HEK293T (cell line): ENCODE results near the gene TPM1.

Experiments
- CTCF ChIA-PET: fragments of 350-600 bp; formaldehyde crosslinking; extraction: SDS; loops from one replicate; lab custom pipeline; 2021; ENCODE audit warnings: antibody characterized with exemption, inconsistent platforms; lab: Yijun Ruan, JAX
- POLR2A ChIA-PET: fragments of 350-600 bp; formaldehyde crosslinking; extraction: SDS; loops from one replicate; lab custom pipeline; 2020; ENCODE audit warnings: antibody characterized with exemption, inconsistent platforms; lab: Yijun Ruan, JAX
- DNase-seq: peaks from one replicate; pipeline ENCODE4 v3.0.0; 2012; ENCODE audit warnings: mixed read lengths; ENCODE audit errors: extremely low spot score
- ARNT ChIP-seq: fragments of 450-650 bp; IDR thresholded peaks from 2 replicates; pipeline ENCODE4 v1.6.1; 2017; ENCODE audit warnings: mild to moderate bottlenecking
- BHLHE40 ChIP-seq: fragments of 450-650 bp; IDR thresholded peaks from 2 replicates; pipeline ENCODE4 v1.6.1; 2016; ENCODE audit warnings: mild to moderate bottlenecking, moderate library complexity, borderline replicate concordance
- CTBP1 ChIP-seq: fragments of 450-650 bp; IDR thresholded peaks from 2 replicates; pipeline ENCODE4 v1.6.1; 2016; ENCODE audit warnings: borderline replicate concordance
- ELF4 ChIP-seq: fragments of 450-650 bp; IDR thresholded peaks from 2 replicates; pipeline ENCODE4 v1.6.1; 2017; ENCODE audit warnings: antibody characterized with exemption
- FOXA1 ChIP-seq: fragments of 450-650 bp; IDR thresholded peaks from 2 replicates; pipeline ENCODE4 v1.6.1; 2016; ENCODE audit warnings: mild to moderate bottlenecking
- FOXK2 ChIP-seq: fragments of 450-650 bp; IDR thresholded peaks from 2 replicates; pipeline ENCODE4 v1.6.1; 2016; ENCODE audit warnings: mild to moderate bottlenecking
- FOXM1 ChIP-seq: fragments of 450-650 bp; IDR thresholded peaks from 2 replicates; pipeline ENCODE4 v1.6.1; 2017; ENCODE audit warnings: mild to moderate bottlenecking, borderline replicate concordance
- HDGF ChIP-seq: fragments of 450-650 bp; IDR thresholded peaks from 2 replicates; pipeline ENCODE4 v1.6.1; 2017; ENCODE audit warnings: antibody characterized with exemption, borderline replicate concordance
- L3MBTL2 ChIP-seq: fragments of 450-650 bp; conservative IDR thresholded peaks from 2 replicates; pipeline ENCODE4 v1.6.1; 2016; ENCODE audit warnings: mild to moderate bottlenecking
- LEF1 ChIP-seq: fragments of 450-650 bp; IDR thresholded peaks from 2 replicates; pipeline ENCODE4 v1.6.1; 2017; ENCODE audit warnings: mild to moderate bottlenecking, borderline replicate concordance
- NFRKB ChIP-seq: fragments of 450-650 bp; IDR thresholded peaks from 2 replicates; pipeline ENCODE4 v1.6.1; 2016; ENCODE audit warnings: mild to moderate bottlenecking, moderate library complexity
- PKNOX1 ChIP-seq: fragments of 450-650 bp; IDR thresholded peaks from 2 replicates; pipeline ENCODE4 v1.6.1; 2016
- SP1 ChIP-seq: fragments of 450-650 bp; IDR thresholded peaks from 2 replicates; pipeline ENCODE4 v1.6.1; 2017
- SUZ12 ChIP-seq: fragments of 450-650 bp; IDR thresholded peaks from 2 replicates; pipeline ENCODE4 v1.6.1; 2016; ENCODE audit warnings: mild to moderate bottlenecking
- TARDBP ChIP-seq: fragments of 450-650 bp; IDR thresholded peaks from 2 replicates; pipeline ENCODE4 v1.6.1; 2016
- ZNF384 ChIP-seq: fragments of 450-650 bp; IDR thresholded peaks from 2 replicates; pipeline ENCODE4 v1.6.1; 2016

Gene TPM1

GRCh38 chr15:63075015-63075983 is 32.8 kb downstream of the TPM1 start:
- no peak for DNase-seq
- POLR2A ChIA-PET, result no interaction called here
- TF ChIP-seq CTBP1 (no peak), FOXK2 (no peak), FOXM1 (no peak)
- CTCF ChIA-PET, result no interaction called here

GRCh38 chr15:63075984-63076713 is 33.6 kb downstream of the TPM1 start:
- no peak for DNase-seq
- TF ChIP-seq FOXK2, result no peak
- TF ChIP-seq FOXM1, result no peak
- no peak for TF ChIP-seq PKNOX1
- no peak for TF ChIP-seq FOXA1
- TF ChIP-seq BHLHE40, result no peak
- TF ChIP-seq ARNT, result no peak
- TF ChIP-seq ELF4, result no peak
- TF ChIP-seq LEF1, result no peak
- TF ChIP-seq NFRKB, result no peak
- TF ChIP-seq ZNF384, result no peak
- TF ChIP-seq HDGF, result no peak
- no peak for TF ChIP-seq SP1
- TF ChIP-seq SUZ12, result no peak
- no peak for TF ChIP-seq CTBP1
- no peak for TF ChIP-seq TARDBP
- no peak for TF ChIP-seq L3MBTL2
- POLR2A ChIA-PET, result no interaction called here
- CTCF ChIA-PET, result no interaction called here

GRCh38 chr15:63076714-63077046 is 34.1 kb downstream of the TPM1 start:
- no peak for TF ChIP-seq SUZ12
- TF ChIP-seq HDGF, result no peak
- TF ChIP-seq ARNT, result no peak
- TF ChIP-seq L3MBTL2, result no peak
- no peak for TF ChIP-seq FOXK2
- no peak for DNase-seq
- ChIA-PET CTCF (no interaction called here), POLR2A (no interaction called here)

GRCh38 chr15:63077952-63078351 is 35.4 kb downstream of the TPM1 start:
- ChIA-PET CTCF (interaction anchor here (0.7 kb wide), 1 partner anchor 34 kb away, joined by 3 read pairs; no protein-coding TSS in a partner anchor), POLR2A (no interaction called here)
- no peak for DNase-seq
- no peak for TF ChIP-seq TARDBP

- POLR2A ChIA-PET, result no interaction called here
- no peak for TF ChIP-seq SUZ12
- no peak for TF ChIP-seq ELF4
- no peak for TF ChIP-seq CTBP1
- TF ChIP-seq FOXA1, result no peak
- TF ChIP-seq ARNT, result no peak
- TF ChIP-seq L3MBTL2, result no peak
- no peak for TF ChIP-seq NFRKB
- TF ChIP-seq BHLHE40, result no peak
- no peak for TF ChIP-seq HDGF
- no peak for TF ChIP-seq TARDBP
- no peak for TF ChIP-seq LEF1
- no peak for TF ChIP-seq FOXM1
- TF ChIP-seq SP1, result no peak
- TF ChIP-seq PKNOX1, result no peak
- TF ChIP-seq FOXK2, result no peak
- no peak for TF ChIP-seq ZNF384
- CTCF ChIA-PET, result interaction anchor here (2.3 kb wide), 1 partner anchor 32 kb away, joined by 6 read pairs; no protein-coding TSS in a partner anchor
- no peak for DNase-seq
These were observed 37.5 kb downstream of the TPM1 start for GRCh38 chr15:63079947-63080626.

- ChIA-PET CTCF (interaction anchor here (2.3 kb wide), 1 partner anchor 33 kb away, joined by 6 read pairs; no protein-coding TSS in a partner anchor), POLR2A (no interaction called here)
- no peak for DNase-seq
- TF ChIP-seq BHLHE40, result no peak
- TF ChIP-seq PKNOX1, result no peak
- no peak for TF ChIP-seq ELF4
- no peak for TF ChIP-seq TARDBP
- no peak for TF ChIP-seq FOXA1
These were observed 38.2 kb downstream of the TPM1 start for GRCh38 chr15:63080634-63081250.
